A673 (cell line): ENCODE data around the gene PARN. TPM values are rescaled to one million over a fixed set of nuclear protein-coding genes. Genes with fewer than 3 reads are reported as not detected.

Experiments
- BruUV-seq: library from RNA; stranded (reverse); fragments of 400-500 nt; replicated peaks from 2 replicates; lab custom pipeline; 2021; lab: Mats Ljungman, UMichigan
- CTCF ChIA-PET: fragments of 300-600 bp; sonication (Branson Sonifier 250); formaldehyde crosslinking; loops from one replicate; lab custom pipeline; 2022; ENCODE audit warnings: antibody characterized with exemption; lab: Charles Lee
- POLR2A ChIA-PET: fragments of 300-600 bp; sonication (Branson Sonifier 250); formaldehyde crosslinking; loops from one replicate; lab custom pipeline; 2022; ENCODE audit warnings: antibody characterized with exemption; ENCODE audit not compliant: low non-redundant PET; lab: Charles Lee
- DNase-seq: peaks from one replicate; pipeline ENCODE4 v3.0.0-alpha.2; 2015; ENCODE audit warnings: low spot score
- H3K27ac ChIP-seq: fragments of 200-600 bp; sonication (generic); 2 replicates; pipeline ENCODE4 v1.5.1; 2016; ENCODE audit warnings: mixed run types, low read depth, mild to moderate bottlenecking, mixed read lengths, antibody characterized with exemption, low read length; ENCODE audit not compliant: poor library complexity, severe bottlenecking
- H3K27me3 ChIP-seq: fragments of 200-600 bp; sonication (generic); replicated peaks from 2 replicates; pipeline ENCODE4 v1.6.1; 2017; ENCODE audit warnings: mixed run types, low read depth, mild to moderate bottlenecking, mixed read lengths, antibody characterized with exemption, low read length; ENCODE audit not compliant: insufficient read depth, poor library complexity
- H3K36me3 ChIP-seq: fragments of 200-600 bp; sonication (generic); 2 replicates; pipeline ENCODE4 v1.6.1; 2016; ENCODE audit warnings: mixed run types, mild to moderate bottlenecking, mixed read lengths, antibody characterized with exemption, low read length; ENCODE audit not compliant: insufficient read depth, poor library complexity, severe bottlenecking
- H3K4me1 ChIP-seq: fragments of 200-600 bp; sonication (generic); 2 replicates; pipeline ENCODE4 v1.6.1; 2017; ENCODE audit warnings: mixed run types, mild to moderate bottlenecking, mixed read lengths, antibody characterized with exemption, low read length; ENCODE audit not compliant: insufficient read depth, poor library complexity, severe bottlenecking
- H3K4me3 ChIP-seq: fragments of 200-600 bp; sonication (generic); 2 replicates; pipeline ENCODE4 v1.5.1; 2016; ENCODE audit warnings: low read depth, mixed run types, mild to moderate bottlenecking, mixed read lengths, low read length; ENCODE audit not compliant: poor library complexity, severe bottlenecking
- H3K9me3 ChIP-seq: fragments of 200-600 bp; sonication (generic); 2 replicates; pipeline ENCODE4 v1.6.1; 2016; ENCODE audit warnings: mixed run types, low read depth, mild to moderate bottlenecking, mixed read lengths, antibody characterized with exemption, low read length; ENCODE audit not compliant: poor library complexity, severe bottlenecking
- EZH2 ChIP-seq: fragments of 200-600 bp; sonication (generic); IDR thresholded peaks from 2 replicates; pipeline ENCODE4 v1.6.1; 2017; ENCODE audit warnings: borderline replicate concordance, low read depth, mild to moderate bottlenecking, mixed read lengths, antibody characterized with exemption, low read length; ENCODE audit not compliant: poor library complexity, severe bottlenecking
- intact Hi-C: fragments of 100-400 bp; cut with micrococcal nuclease; formaldehyde crosslinking; loops from one replicate; pipeline ENCODE4 v1.10.0; 2022; ENCODE audit not compliant: unreplicated experiment
- total RNA-seq: library from RNA; stranded (reverse); gene quantifications from 2 replicates; pipeline ENCODE4 v1.2.3, GENCODE V29; 2021
- TF ChIP-seq, protein P1 (sequence below): fragments of 300-800, 200-600 bp; sonication (generic); conservative IDR thresholded peaks from 2 replicates; pipeline ENCODE4 v1.5.1; 2017; ENCODE audit warnings: low read depth, mild to moderate bottlenecking, antibody characterized with exemption, low read length, moderate library complexity, mixed read lengths

Gene PARN
- total RNA-seq, 1 experiment from 2014 or later = 37.5 TPM

DNA sequence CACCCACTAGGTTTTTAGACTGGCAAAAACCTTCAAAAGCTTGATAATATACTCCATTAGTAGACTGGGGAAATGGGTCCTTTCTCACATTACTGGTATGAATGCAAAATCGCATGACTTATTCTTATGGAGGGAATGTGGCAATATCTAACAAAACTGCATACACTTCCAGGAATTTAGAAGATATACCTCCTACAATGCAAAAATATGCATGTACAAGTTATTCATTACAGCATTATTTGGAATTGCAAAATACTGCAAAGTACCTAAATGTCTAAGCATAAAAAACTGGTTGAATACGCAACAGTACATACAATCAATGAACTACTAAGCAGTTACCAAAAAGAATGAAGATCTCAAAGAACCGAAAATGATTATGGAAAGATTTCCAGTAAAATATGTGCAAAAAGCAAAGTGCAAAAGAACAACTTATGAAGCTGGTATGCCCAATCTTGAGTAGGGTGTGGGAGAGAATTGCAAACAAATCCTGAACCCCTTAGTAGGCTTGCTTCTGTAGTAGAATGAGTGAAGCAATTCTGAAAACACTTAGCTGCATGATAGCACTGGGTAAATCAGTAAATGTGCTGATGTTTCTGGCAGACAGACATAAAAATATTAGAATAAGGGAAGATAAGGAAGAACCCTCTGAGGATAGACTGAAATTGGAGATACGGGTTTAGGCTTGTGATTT, 180.1 kb downstream of the PARN start:
- Histone ChIP-seq H3K36me3 (no peaks in the 10 kb centered on the region), H3K9me3 (no peaks in the 10 kb centered on the region), H3K4me3 (no peak overlapping the region), H3K27me3 (no peaks in the 10 kb centered on the region), H3K4me1 (peaks cover 20% of the 10 kb centered on the region), H3K27ac (no peak overlapping the region)
- ChIA-PET POLR2A (no interaction called here), CTCF (no interaction called here)
- intact Hi-C loops = no loop called here
- DNase-seq = no peak
- TF ChIP-seq EZH2 = no peak
- TF ChIP-seq, protein P1, sequence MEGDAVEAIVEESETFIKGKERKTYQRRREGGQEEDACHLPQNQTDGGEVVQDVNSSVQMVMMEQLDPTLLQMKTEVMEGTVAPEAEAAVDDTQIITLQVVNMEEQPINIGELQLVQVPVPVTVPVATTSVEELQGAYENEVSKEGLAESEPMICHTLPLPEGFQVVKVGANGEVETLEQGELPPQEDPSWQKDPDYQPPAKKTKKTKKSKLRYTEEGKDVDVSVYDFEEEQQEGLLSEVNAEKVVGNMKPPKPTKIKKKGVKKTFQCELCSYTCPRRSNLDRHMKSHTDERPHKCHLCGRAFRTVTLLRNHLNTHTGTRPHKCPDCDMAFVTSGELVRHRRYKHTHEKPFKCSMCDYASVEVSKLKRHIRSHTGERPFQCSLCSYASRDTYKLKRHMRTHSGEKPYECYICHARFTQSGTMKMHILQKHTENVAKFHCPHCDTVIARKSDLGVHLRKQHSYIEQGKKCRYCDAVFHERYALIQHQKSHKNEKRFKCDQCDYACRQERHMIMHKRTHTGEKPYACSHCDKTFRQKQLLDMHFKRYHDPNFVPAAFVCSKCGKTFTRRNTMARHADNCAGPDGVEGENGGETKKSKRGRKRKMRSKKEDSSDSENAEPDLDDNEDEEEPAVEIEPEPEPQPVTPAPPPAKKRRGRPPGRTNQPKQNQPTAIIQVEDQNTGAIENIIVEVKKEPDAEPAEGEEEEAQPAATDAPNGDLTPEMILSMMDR = no peak
- BruUV-seq = no TSS peak

DNA sequence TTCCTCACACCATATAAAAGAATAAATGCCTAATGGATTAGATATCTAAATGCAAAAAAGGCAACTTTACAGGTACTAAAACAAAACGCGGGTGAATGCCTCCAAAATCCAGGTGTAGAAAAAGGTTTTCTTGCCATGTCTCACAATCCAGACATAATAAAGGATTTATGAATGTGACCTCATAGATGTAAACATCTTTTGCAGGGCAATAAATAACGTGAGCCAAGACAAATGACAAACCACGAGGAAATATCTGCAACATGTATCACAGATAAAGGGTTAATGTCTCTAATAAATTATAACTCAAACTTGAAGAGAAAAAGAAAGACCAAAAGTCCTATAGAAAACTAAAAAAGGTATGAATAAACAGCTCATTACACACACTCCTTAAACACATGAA, 180.7 kb downstream of the PARN start:
- no peak for DNase-seq
- POLR2A ChIA-PET = no interaction called here

DNA sequence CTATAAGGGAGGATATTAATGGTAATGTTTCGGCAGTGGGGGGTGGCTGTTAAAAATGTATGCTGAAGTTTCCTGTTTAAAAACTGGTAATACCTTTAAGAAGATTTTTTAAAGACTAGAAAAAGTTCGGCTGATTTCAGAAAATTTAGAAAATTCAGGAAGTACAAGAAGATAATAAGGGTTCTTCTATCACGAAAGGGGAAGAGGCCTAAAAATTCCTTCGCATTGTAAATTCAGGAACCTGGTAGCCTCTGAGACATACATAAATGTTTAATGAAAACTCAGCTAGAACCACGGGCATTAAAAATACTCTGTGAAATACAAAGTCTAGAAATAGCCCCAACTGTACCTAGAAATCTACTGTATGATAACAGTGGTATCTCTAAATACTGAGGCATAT, 181.2 kb downstream of the PARN start:
- Histone ChIP-seq H3K9me3 (no peaks in the 10 kb centered on the region), H3K27ac (no peak overlapping the region), H3K4me1 (peaks cover 25% of the 10 kb centered on the region), H3K27me3 (no peaks in the 10 kb centered on the region), H3K36me3 (no peaks in the 10 kb centered on the region), H3K4me3 (no peak overlapping the region)
- ChIA-PET POLR2A (no interaction called here), CTCF (no interaction called here)
- BruUV-seq = no TSS peak
- intact Hi-C loops = no loop called here
- TF ChIP-seq EZH2 = no peak
- TF ChIP-seq, protein P1 = no peak
- DNase-seq = no peak

More for the DNA sequence above, 180.7 kb downstream of the PARN start:
- no TSS peak for BruUV-seq
- no peak overlapping the region for H3K27ac ChIP-seq
- H3K36me3 ChIP-seq = no peaks in the 10 kb centered on the region
- TF ChIP-seq, protein P1 = no peak
- TF ChIP-seq EZH2 = no peak
- H3K27me3 ChIP-seq = no peaks in the 10 kb centered on the region
- H3K4me1 ChIP-seq = peaks cover 25% of the 10 kb centered on the region
- no peaks in the 10 kb centered on the region for H3K9me3 ChIP-seq
- intact Hi-C loops = no loop called here
- CTCF ChIA-PET = no interaction called here
- no peak overlapping the region for H3K4me3 ChIP-seq
